ENCODE measurements around the gene IL1RL2.

The IL1RL2 gene

GRCh38 chr2:102176172-102176571 is 10.7 kb upstream of the IL1RL2 start:
- TF ChIP-seq CTCF (IDR thresholded peaks at IDR 0.05), result no peak
- Histone ChIP-seq H3K4me3 (no peak overlapping the region), H3K27ac (no peak overlapping the region)
- no peak for DNase-seq (ENCODE audit: low spot score)

GRCh38 chr2:102177814-102178478 is 8.9 kb upstream of the IL1RL2 start:
- no peak for DNase-seq (ENCODE audit: low spot score)

GRCh38 chr2:102179061-102179460 is 7.8 kb upstream of the IL1RL2 start:
- DNase-seq (ENCODE audit: low spot score), result no peak
- H3K4me3 ChIP-seq, result no peak overlapping the region
- TF ChIP-seq CTCF (IDR thresholded peaks at IDR 0.05), result no peak
- H3K27ac ChIP-seq, result no peak overlapping the region

More at GRCh38 chr2:102177814-102178478, 8.9 kb upstream of the IL1RL2 start:
- H3K4me3 ChIP-seq, result no peak overlapping the region
- H3K27ac ChIP-seq, result no peak overlapping the region
- no peak for TF ChIP-seq CTCF (IDR thresholded peaks at IDR 0.05)

- Histone ChIP-seq H3K4me3 (no peak overlapping the region), H3K27ac (no peak overlapping the region)
- no peak for DNase-seq (ENCODE audit: low spot score)
- TF ChIP-seq CTCF (IDR thresholded peaks at IDR 0.05), result no peak
Measured at GRCh38 chr2:102179788-102180686, 6.8 kb upstream of the IL1RL2 start.

GRCh38 chr2:102180687-102180999 is 6.2 kb upstream of the IL1RL2 start:
- Histone ChIP-seq H3K27ac (no peak overlapping the region), H3K4me3 (no peak overlapping the region)
- TF ChIP-seq CTCF (IDR thresholded peaks at IDR 0.05), result no peak

GRCh38 chr2:102181376-102181775 is 5.4 kb upstream of the IL1RL2 start:
- Histone ChIP-seq H3K4me3 (no peak overlapping the region), H3K27ac (no peak overlapping the region)
- no peak for DNase-seq (ENCODE audit: low spot score)
- no peak for TF ChIP-seq CTCF (IDR thresholded peaks at IDR 0.05)

More at GRCh38 chr2:102180687-102180999, 6.2 kb upstream of the IL1RL2 start:
- DNase-seq (ENCODE audit: low spot score), result no peak
